Endodermal cell (in vitro differentiated cells): ENCODE data around the gene MXD4. TPM values are rescaled to one million over a fixed set of nuclear protein-coding genes. Genes with fewer than 3 reads are reported as not detected.

ENCODE experiments used
- DNase-seq: peaks from one replicate; pipeline ENCODE4 v3.0.0-alpha.2; 2017
- H3K27ac ChIP-seq: 2 replicates; pipeline ENCODE4 v1.5.1; 2013; ENCODE audit warnings: mild to moderate bottlenecking, low read depth, low read length, moderate library complexity
- H3K27me3 ChIP-seq: 2 replicates; pipeline ENCODE4 v1.6.1; 2013; ENCODE audit warnings: mild to moderate bottlenecking, low read length, moderate library complexity; ENCODE audit not compliant: insufficient read depth, control insufficient read depth, poor library complexity, severe bottlenecking
- H3K36me3 ChIP-seq: 2 replicates; pipeline ENCODE4 v1.7.0; 2013; ENCODE audit warnings: mild to moderate bottlenecking, low read length, moderate library complexity; ENCODE audit not compliant: control insufficient read depth, insufficient read depth
- H3K4me1 ChIP-seq: one replicate; pipeline ENCODE4 v1.7.0; 2013; ENCODE audit warnings: low read length; ENCODE audit not compliant: control insufficient read depth, insufficient read depth
- H3K4me3 ChIP-seq: 2 replicates; pipeline ENCODE4 v1.5.1; 2013; ENCODE audit warnings: mild to moderate bottlenecking, low read length, moderate library complexity
- H3K9ac ChIP-seq: 2 replicates; pipeline ENCODE4 v1.6.1; 2013; ENCODE audit warnings: mild to moderate bottlenecking, low read length, moderate library complexity; ENCODE audit not compliant: poor library complexity, severe bottlenecking; ENCODE audit errors: extremely low read depth
- H3K9me3 ChIP-seq: 2 replicates; pipeline ENCODE4 v1.6.1; 2013; ENCODE audit warnings: mild to moderate bottlenecking, low read length, moderate library complexity; ENCODE audit not compliant: control insufficient read depth
- H3K27ac Mint-ChIP-seq: 2 replicates; pipeline ENCODE4 v1.8.0; 2020; ENCODE audit warnings: mixed read lengths
- H3K27me3 Mint-ChIP-seq: 2 replicates; pipeline ENCODE4 v1.8.0; 2021; ENCODE audit warnings: mild to moderate bottlenecking, mixed read lengths; ENCODE audit not compliant: insufficient read depth
- H3K36me3 Mint-ChIP-seq: 2 replicates; pipeline ENCODE4 v1.8.0; 2020; ENCODE audit warnings: low read depth, mixed read lengths
- H3K4me1 Mint-ChIP-seq: 2 replicates; pipeline ENCODE4 v1.8.0; 2020; ENCODE audit warnings: mixed read lengths
- H3K4me3 Mint-ChIP-seq: 2 replicates; pipeline ENCODE4 v1.8.0; 2020; ENCODE audit warnings: mild to moderate bottlenecking, moderate library complexity, mixed read lengths
- H3K9me3 Mint-ChIP-seq: 2 replicates; pipeline ENCODE4 v1.8.0; 2020; ENCODE audit warnings: mild to moderate bottlenecking, mixed read lengths
- CTCF ChIP-seq: fragments of 200-600 bp; sonication (generic); conservative IDR thresholded peaks from 2 replicates; pipeline ENCODE4 v1.5.0; 2021; ENCODE audit warnings: antibody characterized with exemption, mild to moderate bottlenecking
- WGBS, 2 experiments: methylation state at CpG; one replicate each; pipeline versions ENCODE4 v1.1.5 to v1.1.7; 2013; ENCODE audit warnings: missing lambda C conversion rate in 2 of 2, mixed read lengths in 1 of 2; ENCODE audit not compliant: insufficient coverage in 1 of 2, insufficient read length in 1 of 2; 5-methylcytosine and 5-hydroxymethylcytosine counted together
- total RNA-seq, 2 donors: library from RNA; stranded (reverse); fragmentation: NEBNext Ultra II Directional in 1 of 2; extraction: Animal tissue kit (Norgen Biotek cat#: 25700) in 1 of 2; gene quantifications; 2 replicates in 1 of 2; 3 replicates in 1 of 2; pipeline ENCODE4 v1.2.1, GENCODE V29; 2021

MXD4 gene
- total RNA-seq, 2 donors from 2014 or later, result 46.0 to 78.8 TPM

- H3K4me3 ChIP-seq, result peak overlapping the region; percentile 77
- Mint-ChIP-seq H3K4me3 (peak overlapping the region; percentile 63), H3K27me3 (no peaks in the 10 kb centered on the region), H3K4me1 (peaks cover 6% of the 10 kb centered on the region), H3K9me3 (no peaks in the 10 kb centered on the region), H3K27ac (peak overlapping the region; percentile 64), H3K36me3 (no peaks in the 10 kb centered on the region)
- peak overlapping the region; percentile 42 for H3K9ac ChIP-seq
- peak overlapping the region; percentile 77 for H3K27ac ChIP-seq
- peaks cover 8% of the 10 kb centered on the region for H3K36me3 ChIP-seq
- no peaks in the 10 kb centered on the region for H3K9me3 ChIP-seq
- no peak for TF ChIP-seq CTCF
- no peaks in the 10 kb centered on the region for H3K27me3 ChIP-seq
- WGBS, 2 experiments, result 1 to 2% methylated on average over 45 to 98 of the region's 98 CpGs
- peaks cover 14% of the 10 kb centered on the region for H3K4me1 ChIP-seq
- DNase-seq, result peak; percentile 100
Measured at GRCh38 chr4:2262145-2262943, 435 bp upstream of the MXD4 start.

GRCh38 chr4:2261110-2261852 lies 628 bp downstream of the MXD4 start:
- DNase-seq, result peak; percentile 76
- H3K9me3 Mint-ChIP-seq, result no peaks in the 10 kb centered on the region
- peaks cover 5% of the 10 kb centered on the region for H3K4me1 Mint-ChIP-seq
- WGBS, 2 experiments, result 1 to 2% methylated on average over 19 to 91 of the region's 91 CpGs
- no peaks in the 10 kb centered on the region for H3K27me3 ChIP-seq
- peaks cover 14% of the 10 kb centered on the region for H3K4me1 ChIP-seq
- H3K27me3 Mint-ChIP-seq, result no peaks in the 10 kb centered on the region
- H3K27ac Mint-ChIP-seq, result no peak overlapping the region
- H3K4me3 ChIP-seq, result peak overlapping the region; percentile 82
- H3K9me3 ChIP-seq, result no peaks in the 10 kb centered on the region
- H3K4me3 Mint-ChIP-seq, result peak overlapping the region; percentile 63
- H3K27ac ChIP-seq, result peak overlapping the region; percentile 80
- peaks cover 4% of the 10 kb centered on the region for H3K36me3 Mint-ChIP-seq
- H3K36me3 ChIP-seq, result peaks cover 9% of the 10 kb centered on the region
- TF ChIP-seq CTCF, result no peak
- H3K9ac ChIP-seq, result peak overlapping the region; percentile 73

- 76 to 84% methylated on average over 21 to 23 of the region's 23 CpGs for WGBS, 2 experiments
- H3K27ac ChIP-seq, result no peak overlapping the region
- peak overlapping the region; percentile 73 for H3K9ac ChIP-seq
- Mint-ChIP-seq H3K4me1 (peaks cover 4% of the 10 kb centered on the region), H3K27me3 (no peaks in the 10 kb centered on the region), H3K4me3 (peak overlapping the region; percentile 63), H3K27ac (no peak overlapping the region), H3K36me3 (peaks cover 4% of the 10 kb centered on the region), H3K9me3 (no peaks in the 10 kb centered on the region)
- peak; percentile 45 for DNase-seq
- H3K36me3 ChIP-seq, result peaks cover 9% of the 10 kb centered on the region
- no peaks in the 10 kb centered on the region for H3K27me3 ChIP-seq
- TF ChIP-seq CTCF, result no peak
- peak overlapping the region; percentile 82 for H3K4me3 ChIP-seq
- H3K4me1 ChIP-seq, result peaks cover 14% of the 10 kb centered on the region
- no peaks in the 10 kb centered on the region for H3K9me3 ChIP-seq
Measured at GRCh38 chr4:2260344-2261109, 1.4 kb downstream of the MXD4 start.
